Astrocyte of the cerebellum (primary cell): ENCODE results near the gene PPIL1.
A peak's percentile ranks its signal among the peaks of the same experiment; 100 is the strongest.

Experiments
- DNase-seq: peaks from one replicate; pipeline ENCODE4 v3.0.0-alpha.2; 2011; ENCODE audit warnings: low read depth
- H3K4me3 ChIP-seq: 2 replicates; pipeline ENCODE4 v1.5.1; 2011; ENCODE audit warnings: mild to moderate bottlenecking, low read depth, low read length, moderate library complexity
- CTCF ChIP-seq: IDR thresholded peaks from 2 replicates; pipeline ENCODE4 v1.5.1; 2012; ENCODE audit warnings: low read length, low read depth, moderate library complexity, mild to moderate bottlenecking; ENCODE audit errors: missing control alignments
- in situ Hi-C: cut with HindIII; loops from 2 replicates; pipeline ENCODE4 v1.10.0; 2017; ENCODE audit warnings: low sequenced_read_pairs

PPIL1 gene

GRCh38 chr6:36857325-36857724, 17.3 kb downstream of the PPIL1 start:
- DNase-seq = no peak
- no peak overlapping the region for H3K4me3 ChIP-seq
- TF ChIP-seq CTCF = no peak
- in situ Hi-C loops = no loop called here

GRCh38 chr6:36856277-36856676, 18.3 kb downstream of the PPIL1 start:
- DNase-seq = no peak
- no peak overlapping the region for H3K4me3 ChIP-seq
- TF ChIP-seq CTCF = no peak
- in situ Hi-C loops = no loop called here

GRCh38 chr6:36855750-36856149, 18.9 kb downstream of the PPIL1 start:
- H3K4me3 ChIP-seq = no peak overlapping the region
- DNase-seq = no peak
- no peak for TF ChIP-seq CTCF
- in situ Hi-C loops = no loop called here

GRCh38 chr6:36853325-36853724, 21.3 kb downstream of the PPIL1 start:
- no peak overlapping the region for H3K4me3 ChIP-seq
- no peak for TF ChIP-seq CTCF
- DNase-seq = peak; percentile 56
- in situ Hi-C loops = no loop called here

GRCh38 chr6:36852481-36853147, 22.0 kb downstream of the PPIL1 start:
- in situ Hi-C loops = no loop called here
- DNase-seq = no peak
- no peak overlapping the region for H3K4me3 ChIP-seq
- TF ChIP-seq CTCF = peak; percentile 9

GRCh38 chr6:36851626-36852025, 23.0 kb downstream of the PPIL1 start:
- no peak for TF ChIP-seq CTCF
- in situ Hi-C loops = no loop called here
- no peak overlapping the region for H3K4me3 ChIP-seq
- DNase-seq = no peak
